WTC11 (cell line): ENCODE measurements around the gene RGL3. TPM values are rescaled to one million over a fixed set of nuclear protein-coding genes. Genes with fewer than 3 reads are reported as not detected.

Experiments
- ATAC-seq: fragments of 200-7000 bp; cut with Tn5 transposase; 2 replicates; pipeline ENCODE4 v1.10.0; 2021; ENCODE audit warnings: mild to moderate bottlenecking, moderate library complexity
- CTCF ChIA-PET: fragments of 300-600 bp; sonication (Branson Sonifier 250); formaldehyde crosslinking; loops from one replicate; lab custom pipeline; 2021; ENCODE audit warnings: antibody characterized with exemption; lab: Charles Lee
- POLR2A ChIA-PET: fragments of 350-600 bp; sonication (Branson Sonifier 250); formaldehyde crosslinking; loops from one replicate; lab custom pipeline; 2021; ENCODE audit warnings: antibody characterized with exemption; lab: Charles Lee
- DNase-seq: peaks from one replicate; pipeline ENCODE4 v3.0.0; 2021; ENCODE audit warnings: low spot score
- H3K27ac Mint-ChIP-seq: 2 replicates; pipeline ENCODE4 v1.8.0; 2021; ENCODE audit warnings: mixed read lengths
- H3K27me3 Mint-ChIP-seq: 2 replicates; pipeline ENCODE4 v1.8.0; 2021; ENCODE audit warnings: low read depth, mild to moderate bottlenecking, moderate library complexity, mixed read lengths
- H3K36me3 Mint-ChIP-seq: 2 replicates; pipeline ENCODE4 v1.8.0; 2021; ENCODE audit warnings: mixed read lengths
- H3K4me1 Mint-ChIP-seq: 2 replicates; pipeline ENCODE4 v1.8.0; 2022; ENCODE audit warnings: mixed read lengths
- H3K4me3 Mint-ChIP-seq: 2 replicates; pipeline ENCODE4 v1.8.0; 2021; ENCODE audit warnings: mild to moderate bottlenecking, moderate library complexity, mixed read lengths
- H3K9me3 Mint-ChIP-seq: 2 replicates; pipeline ENCODE4 v1.8.0; 2021; ENCODE audit warnings: mixed read lengths
- ESRRA ChIP-seq: sonication (generic); formaldehyde crosslinking; IDR thresholded peaks from 2 replicates; pipeline ENCODE4 v1.8.1; 2022; ENCODE audit warnings: mild to moderate bottlenecking, missing genetic modification reagents, borderline replicate concordance
- FOXK1 ChIP-seq: sonication (generic); formaldehyde crosslinking; IDR thresholded peaks from 2 replicates; pipeline ENCODE4 v1.8.0; 2022; ENCODE audit warnings: mild to moderate bottlenecking, moderate library complexity, missing genetic modification reagents
- FOXP1 ChIP-seq: sonication (generic); formaldehyde crosslinking; IDR thresholded peaks from 2 replicates; pipeline ENCODE4 v1.8.0; 2022; ENCODE audit warnings: missing genetic modification reagents, mild to moderate bottlenecking, moderate library complexity, borderline replicate concordance
- GTF2I ChIP-seq: fragments of 250-450 bp; sonication (Bioruptor Pico); conservative IDR thresholded peaks from 2 replicates; pipeline ENCODE4 v1.4.0; 2021; ENCODE audit warnings: mild to moderate bottlenecking
- JUN ChIP-seq: sonication (generic); formaldehyde crosslinking; IDR thresholded peaks from 2 replicates; pipeline ENCODE4 v1.8.0; 2023; ENCODE audit warnings: mild to moderate bottlenecking, missing genetic modification reagents
- NR3C1 ChIP-seq: sonication (generic); formaldehyde crosslinking; conservative IDR thresholded peaks from 2 replicates; pipeline ENCODE4 v1.8.1; 2023; ENCODE audit warnings: low read depth, mild to moderate bottlenecking, missing genetic modification reagents
- TP53 ChIP-seq: sonication (generic); formaldehyde crosslinking; IDR thresholded peaks from 2 replicates; pipeline ENCODE4 v1.8.1; 2023; ENCODE audit warnings: mild to moderate bottlenecking, missing genetic modification reagents
- ZNF423 ChIP-seq: fragments of 250-450 bp; sonication (Bioruptor Pico); IDR thresholded peaks from 2 replicates; pipeline ENCODE4 v2.1.2; 2022; ENCODE audit warnings: mild to moderate bottlenecking, moderate library complexity
- total RNA-seq: library from RNA; stranded (reverse); gene quantifications from 3 replicates; pipeline ENCODE4 v1.2.3, GENCODE V29; 2021
- TF ChIP-seq, protein P1 (sequence below): sonication (generic); formaldehyde crosslinking; IDR thresholded peaks from 2 replicates; pipeline ENCODE4 v1.8.1; 2022; ENCODE audit warnings: mild to moderate bottlenecking, moderate library complexity, missing genetic modification reagents
- TF ChIP-seq, protein P2 (sequence below): fragments of 250-450 bp; sonication (Bioruptor Pico); IDR thresholded peaks from 2 replicates; pipeline ENCODE4 v1.9.0; 2021; ENCODE audit warnings: mild to moderate bottlenecking
- TF ChIP-seq, protein P3 (sequence below): fragments of 250-450 bp; sonication (Bioruptor Pico); IDR thresholded peaks from 2 replicates; pipeline ENCODE4 v1.9.0; 2021; ENCODE audit warnings: mild to moderate bottlenecking, borderline replicate concordance
- TF ChIP-seq, protein P4 (sequence below): fragments of 200-600 bp; IDR thresholded peaks from 2 replicates; pipeline ENCODE4 v1.8.0; 2022; ENCODE audit warnings: antibody characterized with exemption
- TF ChIP-seq, protein P5 (sequence below): sonication (generic); formaldehyde crosslinking; IDR thresholded peaks from 2 replicates; pipeline ENCODE4 v1.8.1; 2022; ENCODE audit warnings: low read depth, missing genetic modification reagents, borderline replicate concordance
- TF ChIP-seq, protein P6 (sequence below): sonication (generic); formaldehyde crosslinking; IDR thresholded peaks from 2 replicates; pipeline ENCODE4 v1.8.1; 2022; ENCODE audit warnings: missing genetic modification reagents, borderline replicate concordance

RGL3 gene
- total RNA-seq, 1 experiment from 2014 or later, result 69.0 TPM

DNA sequence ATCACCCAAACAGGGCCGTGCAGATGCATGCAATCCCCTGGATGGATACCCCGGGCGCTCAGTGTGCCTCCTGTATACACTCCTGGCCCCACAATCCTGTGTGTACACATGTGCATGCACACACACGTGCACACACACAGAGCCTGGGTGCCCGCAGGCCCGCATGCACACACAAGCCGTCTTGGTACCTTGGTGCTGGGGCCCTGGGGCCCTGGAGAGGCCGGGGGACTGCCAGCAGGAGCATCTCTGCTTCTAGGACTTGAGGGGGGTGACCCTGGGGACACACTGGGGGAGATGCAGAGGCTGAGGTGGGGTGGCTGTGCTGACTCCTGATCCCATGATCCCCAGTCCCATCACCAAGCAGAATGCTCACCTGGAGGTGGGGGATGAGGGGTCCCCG, 19.4 kb downstream of the RGL3 start (continued):
- no peak for TF ChIP-seq NR3C1 (CRISPR knock-in tag)
- TF ChIP-seq, protein P1, sequence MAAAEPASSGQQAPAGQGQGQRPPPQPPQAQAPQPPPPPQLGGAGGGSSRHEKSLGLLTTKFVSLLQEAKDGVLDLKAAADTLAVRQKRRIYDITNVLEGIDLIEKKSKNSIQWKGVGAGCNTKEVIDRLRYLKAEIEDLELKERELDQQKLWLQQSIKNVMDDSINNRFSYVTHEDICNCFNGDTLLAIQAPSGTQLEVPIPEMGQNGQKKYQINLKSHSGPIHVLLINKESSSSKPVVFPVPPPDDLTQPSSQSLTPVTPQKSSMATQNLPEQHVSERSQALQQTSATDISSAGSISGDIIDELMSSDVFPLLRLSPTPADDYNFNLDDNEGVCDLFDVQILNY (CRISPR knock-in tag), result no peak
- TF ChIP-seq, protein P2, sequence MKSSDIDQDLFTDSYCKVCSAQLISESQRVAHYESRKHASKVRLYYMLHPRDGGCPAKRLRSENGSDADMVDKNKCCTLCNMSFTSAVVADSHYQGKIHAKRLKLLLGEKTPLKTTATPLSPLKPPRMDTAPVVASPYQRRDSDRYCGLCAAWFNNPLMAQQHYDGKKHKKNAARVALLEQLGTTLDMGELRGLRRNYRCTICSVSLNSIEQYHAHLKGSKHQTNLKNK (CRISPR knock-in tag), result no peak

DNA sequence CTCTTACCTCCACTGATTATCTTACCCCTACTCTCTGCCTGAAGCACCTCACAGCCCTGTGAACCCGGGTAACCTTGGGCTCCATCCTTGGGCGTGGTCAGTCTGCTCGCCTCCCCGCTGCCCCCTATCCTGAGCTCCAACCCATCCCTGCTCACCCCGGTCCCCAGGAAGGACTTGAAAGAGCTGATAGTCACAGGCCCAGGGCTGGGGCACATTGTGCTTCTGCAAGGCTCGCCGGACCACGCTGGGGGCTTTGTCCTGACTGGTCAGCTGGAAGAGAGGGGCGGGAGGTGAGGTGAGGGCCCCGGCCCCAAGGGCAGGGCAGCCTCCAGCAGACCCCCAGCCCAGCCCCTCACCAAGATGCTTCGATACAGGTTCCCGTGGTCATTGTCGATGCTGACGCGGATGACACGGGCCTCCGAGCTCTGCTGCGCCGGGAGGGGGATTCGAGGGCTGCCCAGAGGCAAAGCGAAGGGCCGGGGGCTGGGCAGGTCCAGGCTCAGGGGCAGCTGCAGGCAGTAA, 22.0 kb downstream of the RGL3 start:
- H3K36me3 Mint-ChIP-seq, result peaks cover 41% of the 10 kb centered on the region

More for the DNA sequence above, 22.0 kb downstream of the RGL3 start:
- Mint-ChIP-seq H3K27me3 (no peaks in the 10 kb centered on the region; the same call in 1 of the 2 replicates), H3K4me3 (no peak overlapping the region), H3K4me1 (peaks cover 6% of the 10 kb centered on the region), H3K27ac (no peak overlapping the region), H3K9me3 (peaks cover 4% of the 10 kb centered on the region; the same call in 1 of the 2 replicates)
- DNase-seq (no peak), ATAC-seq (no peak)
- TF ChIP-seq GTF2I (CRISPR knock-in tag), result no peak
- TF ChIP-seq ZNF423, result no peak
- TF ChIP-seq, protein P1 (CRISPR knock-in tag), result no peak
- TF ChIP-seq, protein P3, sequence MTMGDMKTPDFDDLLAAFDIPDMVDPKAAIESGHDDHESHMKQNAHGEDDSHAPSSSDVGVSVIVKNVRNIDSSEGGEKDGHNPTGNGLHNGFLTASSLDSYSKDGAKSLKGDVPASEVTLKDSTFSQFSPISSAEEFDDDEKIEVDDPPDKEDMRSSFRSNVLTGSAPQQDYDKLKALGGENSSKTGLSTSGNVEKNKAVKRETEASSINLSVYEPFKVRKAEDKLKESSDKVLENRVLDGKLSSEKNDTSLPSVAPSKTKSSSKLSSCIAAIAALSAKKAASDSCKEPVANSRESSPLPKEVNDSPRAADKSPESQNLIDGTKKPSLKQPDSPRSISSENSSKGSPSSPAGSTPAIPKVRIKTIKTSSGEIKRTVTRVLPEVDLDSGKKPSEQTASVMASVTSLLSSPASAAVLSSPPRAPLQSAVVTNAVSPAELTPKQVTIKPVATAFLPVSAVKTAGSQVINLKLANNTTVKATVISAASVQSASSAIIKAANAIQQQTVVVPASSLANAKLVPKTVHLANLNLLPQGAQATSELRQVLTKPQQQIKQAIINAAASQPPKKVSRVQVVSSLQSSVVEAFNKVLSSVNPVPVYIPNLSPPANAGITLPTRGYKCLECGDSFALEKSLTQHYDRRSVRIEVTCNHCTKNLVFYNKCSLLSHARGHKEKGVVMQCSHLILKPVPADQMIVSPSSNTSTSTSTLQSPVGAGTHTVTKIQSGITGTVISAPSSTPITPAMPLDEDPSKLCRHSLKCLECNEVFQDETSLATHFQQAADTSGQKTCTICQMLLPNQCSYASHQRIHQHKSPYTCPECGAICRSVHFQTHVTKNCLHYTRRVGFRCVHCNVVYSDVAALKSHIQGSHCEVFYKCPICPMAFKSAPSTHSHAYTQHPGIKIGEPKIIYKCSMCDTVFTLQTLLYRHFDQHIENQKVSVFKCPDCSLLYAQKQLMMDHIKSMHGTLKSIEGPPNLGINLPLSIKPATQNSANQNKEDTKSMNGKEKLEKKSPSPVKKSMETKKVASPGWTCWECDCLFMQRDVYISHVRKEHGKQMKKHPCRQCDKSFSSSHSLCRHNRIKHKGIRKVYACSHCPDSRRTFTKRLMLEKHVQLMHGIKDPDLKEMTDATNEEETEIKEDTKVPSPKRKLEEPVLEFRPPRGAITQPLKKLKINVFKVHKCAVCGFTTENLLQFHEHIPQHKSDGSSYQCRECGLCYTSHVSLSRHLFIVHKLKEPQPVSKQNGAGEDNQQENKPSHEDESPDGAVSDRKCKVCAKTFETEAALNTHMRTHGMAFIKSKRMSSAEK (CRISPR knock-in tag), result no peak
- TF ChIP-seq, protein P4, sequence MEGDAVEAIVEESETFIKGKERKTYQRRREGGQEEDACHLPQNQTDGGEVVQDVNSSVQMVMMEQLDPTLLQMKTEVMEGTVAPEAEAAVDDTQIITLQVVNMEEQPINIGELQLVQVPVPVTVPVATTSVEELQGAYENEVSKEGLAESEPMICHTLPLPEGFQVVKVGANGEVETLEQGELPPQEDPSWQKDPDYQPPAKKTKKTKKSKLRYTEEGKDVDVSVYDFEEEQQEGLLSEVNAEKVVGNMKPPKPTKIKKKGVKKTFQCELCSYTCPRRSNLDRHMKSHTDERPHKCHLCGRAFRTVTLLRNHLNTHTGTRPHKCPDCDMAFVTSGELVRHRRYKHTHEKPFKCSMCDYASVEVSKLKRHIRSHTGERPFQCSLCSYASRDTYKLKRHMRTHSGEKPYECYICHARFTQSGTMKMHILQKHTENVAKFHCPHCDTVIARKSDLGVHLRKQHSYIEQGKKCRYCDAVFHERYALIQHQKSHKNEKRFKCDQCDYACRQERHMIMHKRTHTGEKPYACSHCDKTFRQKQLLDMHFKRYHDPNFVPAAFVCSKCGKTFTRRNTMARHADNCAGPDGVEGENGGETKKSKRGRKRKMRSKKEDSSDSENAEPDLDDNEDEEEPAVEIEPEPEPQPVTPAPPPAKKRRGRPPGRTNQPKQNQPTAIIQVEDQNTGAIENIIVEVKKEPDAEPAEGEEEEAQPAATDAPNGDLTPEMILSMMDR, result no peak
- no peak for TF ChIP-seq JUN (CRISPR knock-in tag)
- no peak for TF ChIP-seq FOXK1 (CRISPR knock-in tag)
- TF ChIP-seq, protein P5, sequence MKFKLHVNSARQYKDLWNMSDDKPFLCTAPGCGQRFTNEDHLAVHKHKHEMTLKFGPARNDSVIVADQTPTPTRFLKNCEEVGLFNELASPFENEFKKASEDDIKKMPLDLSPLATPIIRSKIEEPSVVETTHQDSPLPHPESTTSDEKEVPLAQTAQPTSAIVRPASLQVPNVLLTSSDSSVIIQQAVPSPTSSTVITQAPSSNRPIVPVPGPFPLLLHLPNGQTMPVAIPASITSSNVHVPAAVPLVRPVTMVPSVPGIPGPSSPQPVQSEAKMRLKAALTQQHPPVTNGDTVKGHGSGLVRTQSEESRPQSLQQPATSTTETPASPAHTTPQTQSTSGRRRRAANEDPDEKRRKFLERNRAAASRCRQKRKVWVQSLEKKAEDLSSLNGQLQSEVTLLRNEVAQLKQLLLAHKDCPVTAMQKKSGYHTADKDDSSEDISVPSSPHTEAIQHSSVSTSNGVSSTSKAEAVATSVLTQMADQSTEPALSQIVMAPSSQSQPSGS, result no peak
- TF ChIP-seq FOXP1 (CRISPR knock-in tag), result no peak
- TF ChIP-seq TP53, result no peak
- TF ChIP-seq, protein P6, sequence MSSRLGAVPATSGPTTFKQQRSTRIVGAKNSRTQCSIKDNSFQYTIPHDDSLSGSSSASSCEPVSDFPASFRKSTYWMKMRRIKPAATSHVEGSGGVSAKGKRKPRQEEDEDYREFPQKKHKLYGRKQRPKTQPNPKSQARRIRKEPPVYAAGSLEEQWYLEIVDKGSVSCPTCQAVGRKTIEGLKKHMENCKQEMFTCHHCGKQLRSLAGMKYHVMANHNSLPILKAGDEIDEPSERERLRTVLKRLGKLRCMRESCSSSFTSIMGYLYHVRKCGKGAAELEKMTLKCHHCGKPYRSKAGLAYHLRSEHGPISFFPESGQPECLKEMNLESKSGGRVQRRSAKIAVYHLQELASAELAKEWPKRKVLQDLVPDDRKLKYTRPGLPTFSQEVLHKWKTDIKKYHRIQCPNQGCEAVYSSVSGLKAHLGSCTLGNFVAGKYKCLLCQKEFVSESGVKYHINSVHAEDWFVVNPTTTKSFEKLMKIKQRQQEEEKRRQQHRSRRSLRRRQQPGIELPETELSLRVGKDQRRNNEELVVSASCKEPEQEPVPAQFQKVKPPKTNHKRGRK (CRISPR knock-in tag), result no peak
- TF ChIP-seq ESRRA (CRISPR knock-in tag), result no peak
- POLR2A ChIA-PET, result interaction anchor here (0.6 to 0.8 kb wide), 2 partner anchors 10 to 104 kb away, joined by 4 read pairs; no protein-coding TSS in a partner anchor
- CTCF ChIA-PET, result interaction anchor here (1.0 to 2.4 kb wide), 3 partner anchors 14 to 103 kb away, joined by 4 to 6 read pairs (median 4); no protein-coding TSS in a partner anchor
